Measurements from ENCODE around the gene CFAP68.
"Not testable (repeated sequence)": the region's sequence is repeated elsewhere in the genome, so short reads cannot be mapped to it uniquely, and the experiment has no call there.

The CFAP68 gene

GRCh38 chr11:111870886-111871692, 8.3 kb upstream of the CFAP68 start, which contains the start of gene ALG9:
Gene ALG9 (minus strand): TSS chr11:111871581. CDS start chr11:111871482, 99 bp downstream.
- DNase-seq: peak; percentile 60

GRCh38 chr11:111871693-111872161, 7.6 kb upstream of the CFAP68 start:
- no peak for DNase-seq

GRCh38 chr11:111878385-111878848, 924 bp upstream of the CFAP68 start:
- DNase-seq: peak; percentile 39

- no peak for DNase-seq
Observed at GRCh38 chr11:111879637-111879960, 258 bp downstream of the CFAP68 start.

DNA sequence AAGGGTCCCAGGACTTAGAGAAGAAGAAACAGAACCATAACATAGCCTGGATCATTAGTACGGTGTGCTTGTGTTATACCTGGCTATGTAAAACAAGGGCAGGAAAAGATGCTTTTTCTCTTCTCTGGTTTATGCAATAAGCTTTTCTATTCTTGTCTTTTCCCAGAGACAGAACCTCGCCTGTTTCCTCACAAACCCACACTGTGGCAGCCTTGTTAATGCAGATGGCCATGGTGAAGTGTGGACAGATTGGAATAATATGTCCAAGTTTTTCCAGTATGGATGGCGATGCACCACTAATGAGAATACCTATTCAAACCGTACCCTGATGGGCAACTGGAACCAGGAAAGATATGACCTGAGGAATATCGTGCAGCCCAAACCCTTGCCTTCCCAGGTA, 2.9 kb downstream of the CFAP68 start:
- no peak for DNase-seq

DNA sequence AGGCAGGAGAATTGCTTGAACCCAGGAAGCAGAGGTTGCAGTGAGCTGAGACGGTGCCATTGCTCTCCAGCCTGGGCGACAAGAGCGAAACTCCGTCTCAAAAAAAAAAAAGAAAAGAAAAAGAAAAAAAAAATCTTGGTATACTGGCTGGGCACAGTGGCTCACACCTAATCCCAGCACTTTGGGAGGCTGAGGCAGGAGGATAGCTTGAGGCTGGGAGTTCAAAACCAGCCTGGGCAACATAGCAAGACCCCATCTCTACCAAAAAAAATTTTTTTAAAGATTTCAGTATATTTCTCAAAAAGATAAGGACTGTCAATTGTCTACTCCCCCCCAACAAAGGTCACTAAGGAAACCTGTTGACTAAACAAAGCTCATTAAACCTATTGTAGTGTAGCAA, 5.7 kb downstream of the CFAP68 start:
- DNase-seq: not testable (repeated sequence)

GRCh38 chr11:111886032-111886431, 6.7 kb downstream of the CFAP68 start:
- DNase-seq: no peak

DNA sequence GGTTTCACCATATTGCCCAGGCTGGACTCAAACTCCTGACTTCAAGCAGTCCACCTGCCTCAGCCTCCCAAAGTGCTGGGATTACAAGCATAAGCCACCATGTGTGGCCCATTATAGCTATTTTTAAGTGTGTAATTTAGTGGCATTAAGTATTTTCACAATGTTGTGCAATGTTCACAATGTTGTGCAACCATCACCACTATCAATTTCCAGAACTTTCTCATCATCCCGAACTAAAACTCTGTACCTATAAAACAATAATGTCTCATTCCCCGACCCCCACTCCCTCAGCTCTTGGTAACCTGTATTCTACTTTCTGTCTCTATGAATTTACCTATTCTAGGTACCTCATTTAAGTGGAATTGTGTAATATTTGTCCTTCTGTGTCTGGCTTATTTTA, 7.5 kb downstream of the CFAP68 start:
- DNase-seq: no peak

- DNase-seq: no peak
Observed at GRCh38 chr11:111905411-111905810, 26.1 kb downstream of the CFAP68 start.

- no peak for DNase-seq
Observed at GRCh38 chr11:111906680-111907079, 27.3 kb downstream of the CFAP68 start.

GRCh38 chr11:111908639-111909305, 29.4 kb downstream of the CFAP68 start:
- no peak for DNase-seq

DNA sequence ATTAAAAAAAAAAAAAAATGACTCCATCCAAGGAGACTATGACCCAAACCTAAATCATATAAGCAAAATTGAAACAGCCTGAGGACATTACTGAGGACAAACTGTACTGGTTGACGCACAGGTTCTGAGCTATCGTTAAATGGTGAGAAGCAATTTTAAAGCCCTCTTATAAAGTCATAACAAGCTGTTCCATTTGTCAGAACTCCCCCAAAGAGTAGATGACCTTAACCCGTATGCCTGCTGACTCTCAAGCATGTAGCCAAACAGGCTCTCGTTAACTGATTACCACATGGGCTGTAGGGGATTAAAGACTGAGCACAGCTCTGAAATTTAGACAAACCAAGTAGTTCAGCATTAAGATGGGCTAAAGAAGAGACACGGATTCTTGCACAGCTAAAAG, 30.0 kb downstream of the CFAP68 start:
- DNase-seq: no peak

GRCh38 chr11:111910676-111911562, 31.6 kb downstream of the CFAP68 start:
- DNase-seq: no peak

DNA sequence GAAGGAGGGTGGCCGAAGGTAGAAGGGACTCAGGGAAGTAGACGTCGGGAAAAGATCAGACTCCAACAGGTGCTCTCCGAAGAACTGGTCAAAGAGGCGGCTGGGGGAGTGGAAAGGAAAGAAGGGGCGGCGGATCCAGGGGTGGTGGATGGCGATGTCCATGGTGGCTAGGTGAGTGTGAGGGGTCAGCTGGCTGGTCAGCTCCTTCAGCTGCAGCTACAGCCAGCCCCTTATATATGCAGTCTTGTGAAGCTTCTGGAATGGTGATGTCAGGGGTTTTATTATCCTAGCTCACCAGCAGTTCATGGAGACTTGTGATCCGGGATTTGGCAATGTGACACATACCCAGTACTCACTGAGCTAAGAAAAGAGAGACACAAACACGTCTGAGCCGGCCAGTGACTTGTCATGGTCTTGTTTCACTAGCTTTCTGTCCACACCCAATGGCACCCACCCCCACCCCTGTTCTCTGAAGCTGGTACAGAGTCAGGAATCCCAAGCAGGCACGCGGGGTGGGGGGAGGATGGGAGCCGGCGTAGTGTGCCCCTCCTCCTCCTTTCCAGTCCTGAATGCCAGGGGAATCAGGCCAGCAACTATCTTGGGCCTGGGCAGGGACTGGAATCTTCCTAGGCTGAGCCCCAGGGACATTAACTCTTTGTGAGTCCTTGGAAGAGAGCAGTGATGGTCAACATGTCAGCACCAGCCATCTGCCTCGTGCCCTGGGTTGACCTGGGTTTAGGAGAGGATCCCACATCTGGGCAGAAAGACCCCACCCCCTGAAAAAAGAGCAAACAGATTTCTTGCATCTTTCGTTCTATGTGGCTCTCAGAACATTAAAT, 32.4 kb downstream of the CFAP68 start, which contains the start of gene CRYAB:
TSS of gene CRYAB (minus strand) at position 208 of the 839 bp plus-strand sequence. CDS start at position 162, 46 bp downstream.
- no peak for DNase-seq

DNA sequence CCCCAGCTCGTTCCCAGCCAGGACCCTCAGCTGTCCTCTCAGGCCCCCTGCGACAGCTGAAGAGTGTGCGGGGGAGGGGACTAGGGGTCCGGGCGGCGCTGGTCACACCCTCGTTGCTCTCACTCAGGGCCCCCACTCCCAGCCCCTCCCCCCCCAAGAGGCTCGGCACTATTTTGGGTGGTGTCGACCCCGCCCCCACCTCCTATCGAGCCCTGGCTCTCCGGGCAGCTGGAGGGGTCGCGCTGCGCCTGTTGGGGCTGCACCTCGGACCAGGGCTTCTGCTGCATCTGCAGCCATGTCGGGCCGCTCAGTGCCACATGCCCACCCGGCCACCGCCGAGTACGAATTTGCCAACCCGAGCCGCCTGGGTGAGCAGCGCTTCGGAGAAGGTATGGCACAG, 33.2 kb downstream of the CFAP68 start, which contains the start of gene HSPB2:
TSS of gene HSPB2 (plus strand) at position 200 of the 400 bp plus-strand sequence. CDS start at position 296, 96 bp downstream.
- no peak for DNase-seq

DNA sequence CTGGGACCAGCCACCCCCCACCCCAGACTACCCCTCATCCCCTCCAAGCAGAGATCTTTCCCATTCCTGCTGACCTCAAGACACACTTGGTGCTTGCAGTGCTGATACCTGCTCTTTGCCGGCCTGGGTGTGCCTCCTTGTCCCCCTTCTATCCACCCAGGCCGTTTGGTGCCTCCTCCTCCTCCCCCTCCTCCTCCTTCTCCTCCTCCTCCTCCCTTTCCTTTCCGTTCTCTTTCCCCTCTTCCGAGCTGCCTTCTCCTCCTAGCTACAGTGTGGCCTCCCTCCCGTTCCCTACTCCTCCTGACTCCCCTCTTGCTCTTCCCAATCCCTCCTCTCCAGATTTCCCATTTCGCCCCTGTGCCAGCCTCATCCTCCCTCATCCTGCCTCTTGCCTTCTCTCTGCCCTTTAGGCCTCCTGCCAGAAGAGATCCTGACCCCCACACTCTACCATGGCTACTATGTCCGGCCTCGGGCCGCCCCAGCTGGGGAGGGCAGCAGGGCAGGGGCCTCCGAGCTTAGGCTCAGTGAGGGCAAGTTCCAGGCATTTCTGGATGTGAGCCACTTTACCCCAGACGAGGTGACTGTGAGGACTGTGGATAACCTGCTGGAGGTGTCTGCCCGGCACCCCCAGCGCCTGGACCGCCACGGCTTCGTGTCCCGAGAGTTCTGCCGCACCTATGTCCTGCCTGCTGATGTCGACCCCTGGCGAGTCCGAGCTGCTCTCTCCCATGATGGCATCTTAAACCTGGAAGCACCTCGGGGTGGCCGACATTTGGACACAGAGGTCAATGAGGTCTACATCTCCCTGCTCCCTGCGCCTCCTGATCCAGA, 33.9 kb downstream of the CFAP68 start:
- DNase-seq: no peak

- DNase-seq: no peak
Observed at GRCh38 chr11:111913997-111914396, 34.7 kb downstream of the CFAP68 start.

DNA sequence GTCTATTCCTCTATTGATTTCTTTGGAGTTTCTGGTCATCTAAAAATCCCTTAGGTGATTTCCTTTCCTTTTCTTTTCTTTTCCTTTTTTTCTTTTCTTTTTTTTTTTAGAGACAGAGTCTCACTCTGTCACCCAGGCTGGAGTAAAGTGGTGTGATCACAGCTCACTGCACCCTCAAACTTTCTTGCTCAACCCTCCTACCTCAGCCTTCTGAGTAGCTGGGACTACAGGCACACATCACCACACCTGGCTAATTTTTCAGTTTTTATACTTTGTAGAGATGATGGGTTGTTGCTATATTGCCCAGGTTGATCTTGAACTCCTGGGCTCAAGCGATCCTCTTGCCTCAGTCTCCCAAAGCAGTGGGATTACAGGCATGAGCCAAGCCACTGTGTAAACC, 37.4 kb downstream of the CFAP68 start:
- DNase-seq: no peak

- no peak for DNase-seq
Observed at GRCh38 chr11:111917312-111917711, 38.0 kb downstream of the CFAP68 start.

- DNase-seq: no peak
Observed at GRCh38 chr11:111917788-111918187, 38.4 kb downstream of the CFAP68 start.
